AG04450 (cell line): ENCODE results near the gene LCN10. TPM values are rescaled to one million over a fixed set of nuclear protein-coding genes. Genes with fewer than 3 reads are reported as not detected.

Experiments
- CTCF ChIA-PET: fragments of 300-600, 350-600 bp; formaldehyde crosslinking; extraction: SDS; loops from one replicate; lab custom pipeline; 2022; ENCODE audit warnings: antibody characterized with exemption, inconsistent platforms; lab: Charles Lee
- POLR2A ChIA-PET: fragments of 350-600 bp; formaldehyde crosslinking; extraction: SDS; loops from one replicate; lab custom pipeline; 2021; ENCODE audit warnings: antibody characterized with exemption, inconsistent platforms; lab: Yijun Ruan, JAX
- DNase-seq: peaks from one replicate; pipeline ENCODE4 v3.0.0-alpha.2; 2011; ENCODE audit warnings: low read depth, low spot score
- H3K27ac ChIP-seq: one replicate; pipeline ENCODE4 v1.5.1; 2012; ENCODE audit warnings: low read depth, low read length, control low read depth
- H3K27me3 ChIP-seq: one replicate; pipeline ENCODE4 v1.6.0; 2012; ENCODE audit warnings: low read length; ENCODE audit not compliant: control insufficient read depth, insufficient read depth
- H3K4me3 ChIP-seq: 2 replicates; pipeline ENCODE4 v1.5.1; 2011; ENCODE audit warnings: mild to moderate bottlenecking, low read depth, low read length, control low read depth
- H3K9me3 ChIP-seq: 2 replicates; pipeline ENCODE4 v1.5.1; 2012; ENCODE audit warnings: low read length; ENCODE audit not compliant: control insufficient read depth, insufficient read depth
- CTCF ChIP-seq: IDR thresholded peaks from 2 replicates; pipeline ENCODE4 v1.5.1; 2011; ENCODE audit warnings: low read depth, low read length, control low read depth, inconsistent platforms
- polyA plus RNA-seq: library from polyadenylated mRNA; depleted of rRNA; stranded (reverse); fragments of >200 nt; gene quantifications from 2 replicates; pipeline ENCODE4 v1.2.3, GENCODE V29; 2011

Gene LCN10
- polyA plus RNA-seq, 1 experiment: not detected

- TF ChIP-seq CTCF: no peak
- ChIA-PET POLR2A (interaction anchor here (1.2 kb wide), 2 partner anchors 8 to 13 kb away, joined by 4 to 7 read pairs; no protein-coding TSS in a partner anchor), CTCF (interaction anchor here (1.8 kb wide), 1 partner anchor 8 kb away, joined by 7 read pairs; no protein-coding TSS in a partner anchor)
- Histone ChIP-seq H3K27me3 (no peaks in the 10 kb centered on the region), H3K27ac (no peak overlapping the region), H3K9me3 (no peaks in the 10 kb centered on the region; the same call in 1 of the 2 replicates), H3K4me3 (no peak overlapping the region)
- no peak for DNase-seq
Measured at GRCh38 chr9:136720898-136721338, 21.8 kb downstream of the LCN10 start.

GRCh38 chr9:136720251-136720897 is 22.4 kb downstream of the LCN10 start:
- no peaks in the 10 kb centered on the region; the same call in 1 of the 2 replicates for H3K9me3 ChIP-seq
- no peak overlapping the region for H3K4me3 ChIP-seq
- POLR2A ChIA-PET: interaction anchor here (1.2 kb wide), 2 partner anchors 9 to 12 kb away, joined by 4 to 7 read pairs; no protein-coding TSS in a partner anchor
- no peaks in the 10 kb centered on the region for H3K27me3 ChIP-seq
- no peak for DNase-seq
- CTCF ChIA-PET: interaction anchor here (1.8 kb wide), 1 partner anchor 9 kb away, joined by 7 read pairs; no protein-coding TSS in a partner anchor
- H3K27ac ChIP-seq: no peak overlapping the region
- TF ChIP-seq CTCF: no peak

- no peak for DNase-seq
- POLR2A ChIA-PET: interaction anchor here (1.4 kb wide), 1 partner anchor 9 kb away, joined by 5 read pairs; no protein-coding TSS in a partner anchor
- CTCF ChIA-PET: interaction anchor here (1.8 kb wide), 1 partner anchor 10 kb away, joined by 7 read pairs; no protein-coding TSS in a partner anchor
- no peak for TF ChIP-seq CTCF
- no peaks in the 10 kb centered on the region; the same call in 1 of the 2 replicates for H3K9me3 ChIP-seq
- H3K4me3 ChIP-seq: no peak overlapping the region
- peaks cover 3% of the 10 kb centered on the region for H3K27me3 ChIP-seq
- no peak overlapping the region for H3K27ac ChIP-seq
Measured at GRCh38 chr9:136719195-136719880, 23.4 kb downstream of the LCN10 start.

GRCh38 chr9:136718345-136719194 is 24.2 kb downstream of the LCN10 start:
- ChIA-PET CTCF (no interaction called here), POLR2A (interaction anchor here (1.4 kb wide), 1 partner anchor 10 kb away, joined by 5 read pairs; no protein-coding TSS in a partner anchor)
- DNase-seq: no peak
- H3K4me3 ChIP-seq: no peak overlapping the region
- no peak for TF ChIP-seq CTCF
- peaks cover 6% of the 10 kb centered on the region for H3K27me3 ChIP-seq
- no peak overlapping the region for H3K27ac ChIP-seq
- H3K9me3 ChIP-seq: no peaks in the 10 kb centered on the region; the same call in 1 of the 2 replicates
